Activated CD4-positive, alpha-beta T cell treated with anti-CD3 and anti-CD28 coated beads, Interleukin-2, amount 50 U/mL, for 16 hours (primary cell): ENCODE results near the gene CPSF4L.

Experiments used
- DNase-seq: peaks from one replicate; pipeline ENCODE4 v3.0.0-alpha.2; 2020

CPSF4L gene

DNA sequence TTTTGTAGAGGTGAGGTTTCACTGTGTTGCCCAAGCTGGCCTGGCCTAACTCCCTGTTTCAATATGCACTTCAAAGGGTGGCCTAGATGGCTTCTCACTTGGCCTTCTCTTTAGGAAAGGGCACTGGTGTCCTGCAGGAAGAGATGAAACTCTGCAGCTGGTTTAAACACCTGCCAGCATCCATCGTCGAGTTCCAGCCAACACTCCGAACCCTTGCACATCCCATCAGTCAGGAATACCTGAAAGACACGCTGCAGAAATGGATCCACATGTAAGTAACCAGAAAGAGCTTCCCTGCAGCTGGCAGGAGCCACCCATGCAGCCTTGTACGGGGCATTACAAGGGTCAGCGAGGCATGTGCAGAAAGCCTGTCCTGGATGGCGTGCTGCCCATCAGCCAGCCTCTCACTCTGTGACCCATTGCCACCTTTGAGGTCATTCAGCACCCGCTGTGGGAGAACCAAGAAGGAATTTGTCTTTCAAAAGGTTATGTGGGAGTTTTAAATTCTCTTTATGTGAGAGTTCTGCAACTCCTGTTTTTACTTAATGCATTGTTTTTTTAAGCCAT lies 61.8 kb downstream of the CPSF4L start:
- DNase-seq = no peak

DNA sequence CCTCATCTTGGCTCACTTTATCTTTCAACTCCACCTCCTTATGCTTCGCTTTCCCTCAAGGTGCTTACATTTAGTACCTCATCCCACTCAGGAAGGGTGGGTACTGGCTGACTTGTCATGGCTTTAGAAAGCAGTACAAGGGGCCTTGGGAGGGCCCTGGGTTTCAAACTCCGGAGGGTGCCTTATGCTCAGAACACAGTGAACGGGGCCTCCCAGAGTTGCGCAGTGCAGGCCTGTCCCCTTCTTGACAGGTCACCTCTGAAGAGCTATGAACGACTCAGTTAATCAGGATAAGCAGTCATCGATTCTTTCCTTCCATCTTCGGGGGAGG lies 62.8 kb downstream of the CPSF4L start:
- no peak for DNase-seq
